ES-I3 (cell line): ENCODE measurements around the gene C17orf114.
"Not testable (repeated sequence)": the region's sequence is repeated elsewhere in the genome, so short reads cannot be mapped to it uniquely, and the experiment has no call there.

ENCODE experiments used
- H3K36me3 ChIP-seq: 2 replicates; pipeline ENCODE4 v1.6.1; 2013; ENCODE audit warnings: mild to moderate bottlenecking, low read length, control low read depth, moderate library complexity; ENCODE audit not compliant: insufficient read depth
- H3K4me1 ChIP-seq: 2 replicates; pipeline ENCODE4 v1.6.1; 2013; ENCODE audit warnings: mild to moderate bottlenecking, control low read depth, low read length; ENCODE audit not compliant: insufficient read depth
- H3K9ac ChIP-seq: 2 replicates; pipeline ENCODE4 v1.6.1; 2013; ENCODE audit warnings: low read depth, mild to moderate bottlenecking, low read length, moderate library complexity
- H3K9me3 ChIP-seq: 2 replicates; pipeline ENCODE4 v1.6.1; 2013; ENCODE audit warnings: mild to moderate bottlenecking, low read length, moderate library complexity; ENCODE audit not compliant: control insufficient read depth, insufficient read depth

The C17orf114 gene

GRCh38 chr17:4836221-4836620 lies 34.1 kb upstream of the C17orf114 start:
- peaks cover 7% of the 10 kb centered on the region; the same call in 1 of the 2 replicates for H3K36me3 ChIP-seq
- H3K4me1 ChIP-seq = peaks cover 20% of the 10 kb centered on the region
- no peaks in the 10 kb centered on the region for H3K9me3 ChIP-seq
- no peak overlapping the region for H3K9ac ChIP-seq

- peaks cover 7% of the 10 kb centered on the region; the same call in 1 of the 2 replicates for H3K36me3 ChIP-seq
- H3K9me3 ChIP-seq = no peaks in the 10 kb centered on the region
- peak overlapping the region; percentile 80; the same call in 1 of the 2 replicates for H3K9ac ChIP-seq
- peaks cover 12% of the 10 kb centered on the region for H3K4me1 ChIP-seq
Measured at GRCh38 chr17:4834681-4835020, 32.5 kb upstream of the C17orf114 start.

- peaks cover 7% of the 10 kb centered on the region; the same call in 1 of the 2 replicates for H3K36me3 ChIP-seq
- peak overlapping the region; percentile 80 for H3K9ac ChIP-seq
- H3K9me3 ChIP-seq = no peaks in the 10 kb centered on the region
- peaks cover 12% of the 10 kb centered on the region for H3K4me1 ChIP-seq
Measured at GRCh38 chr17:4833941-4834680, 32.0 kb upstream of the C17orf114 start.

- peak within 1 kb of the TSS; percentile 80 for H3K9ac ChIP-seq
Measured at GRCh38 chr17:4833178-4833940, 31.2 kb upstream of the C17orf114 start, which contains the start of gene MINK1. TSS of gene MINK1 (plus strand) at chr17:4833340. CDS start at chr17:4833584, 244 bp downstream.

GRCh38 chr17:4832829-4833177 lies 30.7 kb upstream of the C17orf114 start:
- H3K9me3 ChIP-seq, H3K36me3 ChIP-seq: not testable (repeated sequence)
- Histone ChIP-seq H3K9ac (peak overlapping the region; percentile 80), H3K4me1 (peaks cover 12% of the 10 kb centered on the region)

More at GRCh38 chr17:4833178-4833940, 31.2 kb upstream of the C17orf114 start, which contains the start of gene MINK1:
- no peaks in the 10 kb centered on the region for H3K9me3 ChIP-seq
- peaks cover 12% of the 10 kb centered on the region for H3K4me1 ChIP-seq
- H3K36me3 ChIP-seq = peaks cover 7% of the 10 kb centered on the region; the same call in 1 of the 2 replicates

- Histone ChIP-seq H3K36me3 (no peaks in the 10 kb centered on the region), H3K4me1 (0 out of 2 replicates have a peak, but pooled peaks cover 4% of the 10 kb centered on the region)
Measured at GRCh38 chr17:4827399-4827798, 25.3 kb upstream of the C17orf114 start.

GRCh38 chr17:4823373-4824089 lies 21.4 kb upstream of the C17orf114 start:
- no peak overlapping the region for H3K9ac ChIP-seq
- 0 out of 2 replicates have a peak, but pooled peaks cover 4% of the 10 kb centered on the region for H3K4me1 ChIP-seq
- H3K9me3 ChIP-seq = no peaks in the 10 kb centered on the region
- no peaks in the 10 kb centered on the region for H3K36me3 ChIP-seq

More at GRCh38 chr17:4827399-4827798, 25.3 kb upstream of the C17orf114 start:
- Histone ChIP-seq H3K9me3 (no peaks in the 10 kb centered on the region), H3K9ac (no peak overlapping the region; the same call in 1 of the 2 replicates)

- H3K9ac ChIP-seq = no peak overlapping the region
- no peaks in the 10 kb centered on the region for H3K9me3 ChIP-seq
- H3K4me1 ChIP-seq = 0 out of 2 replicates have a peak, but pooled peaks cover 4% of the 10 kb centered on the region
- no peaks in the 10 kb centered on the region for H3K36me3 ChIP-seq
Measured at GRCh38 chr17:4822835-4823234, 20.7 kb upstream of the C17orf114 start.

GRCh38 chr17:4818276-4818675 lies 16.1 kb upstream of the C17orf114 start:
- H3K9me3 ChIP-seq = no peaks in the 10 kb centered on the region
- no peak overlapping the region for H3K9ac ChIP-seq
- no peaks in the 10 kb centered on the region for H3K36me3 ChIP-seq
- no peaks in the 10 kb centered on the region for H3K4me1 ChIP-seq

- Histone ChIP-seq H3K36me3 (no peaks in the 10 kb centered on the region), H3K9ac (no peak overlapping the region), H3K4me1 (no peaks in the 10 kb centered on the region), H3K9me3 (no peaks in the 10 kb centered on the region)
Measured at GRCh38 chr17:4816826-4817225, 14.7 kb upstream of the C17orf114 start.

- H3K36me3 ChIP-seq = no peaks in the 10 kb centered on the region; the same call in 1 of the 2 replicates
Measured at GRCh38 chr17:4815043-4815675, 13.0 kb upstream of the C17orf114 start.

GRCh38 chr17:4812690-4813089 lies 10.6 kb upstream of the C17orf114 start:
- H3K4me1 ChIP-seq = no peaks in the 10 kb centered on the region; the same call in 1 of the 2 replicates
- H3K9me3 ChIP-seq = no peaks in the 10 kb centered on the region
- H3K9ac ChIP-seq = no peak overlapping the region
- H3K36me3 ChIP-seq = peaks cover 5% of the 10 kb centered on the region

More at GRCh38 chr17:4815043-4815675, 13.0 kb upstream of the C17orf114 start:
- no peaks in the 10 kb centered on the region for H3K9me3 ChIP-seq
- no peak overlapping the region for H3K9ac ChIP-seq
- H3K4me1 ChIP-seq = no peaks in the 10 kb centered on the region

- H3K9me3 ChIP-seq = no peaks in the 10 kb centered on the region
- H3K36me3 ChIP-seq = peaks cover 5% of the 10 kb centered on the region
- no peaks in the 10 kb centered on the region; the same call in 1 of the 2 replicates for H3K4me1 ChIP-seq
- H3K9ac ChIP-seq = no peak overlapping the region
Measured at GRCh38 chr17:4811471-4811870, 9.3 kb upstream of the C17orf114 start.
